Lower leg skin (tissue), 3 donors: ENCODE measurements around the gene OR5I1.

Source experiments
- CTCF ChIP-seq, 3 donors: fragments of 450-650 bp; IDR thresholded peaks; one replicate each; pipeline ENCODE4 v1.5.1; 2016; ENCODE audit warnings: antibody characterized with exemption in 3 of 3, mild to moderate bottlenecking in 3 of 3, moderate library complexity in 2 of 3
- POLR2A ChIP-seq, 2 donors: fragments of 450-650 bp; IDR thresholded peaks; one replicate each; pipeline ENCODE4 v1.6.1; 2016 to 2017; ENCODE audit warnings: antibody characterized with exemption in 2 of 2, mild to moderate bottlenecking in 1 of 2, moderate library complexity in 1 of 2

- no peak for TF ChIP-seq POLR2A (IDR thresholded peaks at IDR 0.05)
- no peak for TF ChIP-seq CTCF (IDR thresholded peaks at IDR 0.05)
Measured at GRCh38 chr11:55956521-55956920, 20.3 kb upstream of the OR5I1 start.
